HUES6 (cell line): Measurements from ENCODE around the gene AP3S1.

Source experiments
- H3K27ac ChIP-seq: 2 replicates; pipeline ENCODE4 v1.7.0; 2013; ENCODE audit warnings: low read depth, mild to moderate bottlenecking, low read length, inconsistent platforms
- H3K27me3 ChIP-seq: 2 replicates; pipeline ENCODE4 v1.6.1; 2013; ENCODE audit warnings: low read length; ENCODE audit not compliant: control insufficient read depth, insufficient read depth
- H3K36me3 ChIP-seq: 2 replicates; pipeline ENCODE4 v1.6.1; 2013; ENCODE audit warnings: low read length; ENCODE audit not compliant: control insufficient read depth, insufficient read depth
- H3K4me1 ChIP-seq: 2 replicates; pipeline ENCODE4 v1.6.1; 2013; ENCODE audit warnings: low read length; ENCODE audit not compliant: control insufficient read depth, insufficient read depth
- H3K4me3 ChIP-seq: 2 replicates; pipeline ENCODE4 v1.5.1; 2013; ENCODE audit warnings: low read depth, low read length
- H3K9ac ChIP-seq: one replicate; pipeline ENCODE4 v1.6.1; 2013; ENCODE audit warnings: mild to moderate bottlenecking, low read length
- H3K9me3 ChIP-seq: 2 replicates; pipeline ENCODE4 v1.6.1; 2013; ENCODE audit warnings: low read depth, low read length; ENCODE audit not compliant: control insufficient read depth, insufficient read depth

Gene AP3S1

GRCh38 chr5:115810761-115811160 is 31.0 kb upstream of the AP3S1 start:
- no peak overlapping the region for H3K9ac ChIP-seq
- H3K27me3 ChIP-seq = peaks cover 23% of the 10 kb centered on the region
- H3K27ac ChIP-seq = no peak overlapping the region
- no peak overlapping the region for H3K4me3 ChIP-seq
- peaks cover 20% of the 10 kb centered on the region for H3K36me3 ChIP-seq
- peaks cover 20% of the 10 kb centered on the region for H3K4me1 ChIP-seq
- no peaks in the 10 kb centered on the region for H3K9me3 ChIP-seq

- Histone ChIP-seq H3K27ac (no peak overlapping the region), H3K4me3 (no peak overlapping the region), H3K27me3 (peaks cover 30% of the 10 kb centered on the region), H3K9ac (no peak overlapping the region), H3K9me3 (no peaks in the 10 kb centered on the region), H3K4me1 (peaks cover 18% of the 10 kb centered on the region), H3K36me3 (peaks cover 16% of the 10 kb centered on the region)
These were observed 30.3 kb upstream of the AP3S1 start for GRCh38 chr5:115811406-115811805.

GRCh38 chr5:115812372-115812771 is 29.4 kb upstream of the AP3S1 start:
- Histone ChIP-seq H3K27me3 (peaks cover 34% of the 10 kb centered on the region), H3K4me1 (peaks cover 10% of the 10 kb centered on the region), H3K36me3 (peaks cover 15% of the 10 kb centered on the region), H3K9ac (no peak overlapping the region), H3K4me3 (no peak overlapping the region), H3K27ac (no peak overlapping the region), H3K9me3 (no peaks in the 10 kb centered on the region)

- Histone ChIP-seq H3K9ac (no peak overlapping the region), H3K36me3 (peaks cover 9% of the 10 kb centered on the region; the same call in 1 of the 2 replicates), H3K4me3 (no peak overlapping the region), H3K27ac (no peak overlapping the region), H3K27me3 (peaks cover 34% of the 10 kb centered on the region), H3K9me3 (no peaks in the 10 kb centered on the region), H3K4me1 (peaks cover 10% of the 10 kb centered on the region)
These were observed 28.0 kb upstream of the AP3S1 start for GRCh38 chr5:115813719-115814118.

GRCh38 chr5:115815006-115815692 is 26.6 kb upstream of the AP3S1 start:
- H3K9ac ChIP-seq = peak overlapping the region; percentile 89
- peak overlapping the region; percentile 88 for H3K4me3 ChIP-seq
- H3K4me1 ChIP-seq = peaks cover 14% of the 10 kb centered on the region
- no peak overlapping the region for H3K27ac ChIP-seq
- no peaks in the 10 kb centered on the region for H3K9me3 ChIP-seq
- H3K36me3 ChIP-seq = peaks cover 9% of the 10 kb centered on the region; the same call in 1 of the 2 replicates
- peaks cover 34% of the 10 kb centered on the region for H3K27me3 ChIP-seq

- Histone ChIP-seq H3K27me3 (peaks cover 34% of the 10 kb centered on the region), H3K4me1 (peaks cover 14% of the 10 kb centered on the region), H3K36me3 (peaks cover 9% of the 10 kb centered on the region; the same call in 1 of the 2 replicates), H3K9ac (peak overlapping the region; percentile 89), H3K9me3 (no peaks in the 10 kb centered on the region), H3K4me3 (peak overlapping the region; percentile 88), H3K27ac (no peak overlapping the region)
These were observed 26.0 kb upstream of the AP3S1 start for GRCh38 chr5:115815693-115816225.

GRCh38 chr5:115816226-115817081 is 25.3 kb upstream of the AP3S1 start, which contains the start of gene CDO1:
TSS of gene CDO1 (minus strand) at chr5:115816659. CDS start at chr5:115816397, 262 bp downstream.
- Histone ChIP-seq H3K4me3 (peak within 1 kb of the TSS; percentile 88), H3K9me3 (no peaks in the 10 kb centered on the region), H3K36me3 (peaks cover 3% of the 10 kb centered on the region; the same call in 1 of the 2 replicates), H3K27ac (peak within 1 kb of the TSS; percentile 65; the same call in 1 of the 2 replicates), H3K27me3 (peaks cover 34% of the 10 kb centered on the region), H3K9ac (peak within 1 kb of the TSS; percentile 89), H3K4me1 (peaks cover 14% of the 10 kb centered on the region)

GRCh38 chr5:115817386-115817785 is 24.3 kb upstream of the AP3S1 start:
- peaks cover 14% of the 10 kb centered on the region for H3K4me1 ChIP-seq
- H3K9me3 ChIP-seq = no peaks in the 10 kb centered on the region
- H3K9ac ChIP-seq = no peak overlapping the region
- peaks cover 34% of the 10 kb centered on the region for H3K27me3 ChIP-seq
- H3K4me3 ChIP-seq = no peak overlapping the region
- H3K27ac ChIP-seq = no peak overlapping the region
- H3K36me3 ChIP-seq = peaks cover 1% of the 10 kb centered on the region; the same call in 1 of the 2 replicates

- no peak overlapping the region for H3K9ac ChIP-seq
- peaks cover 3% of the 10 kb centered on the region; the same call in 1 of the 2 replicates for H3K9me3 ChIP-seq
- H3K27me3 ChIP-seq = peaks cover 30% of the 10 kb centered on the region
- H3K36me3 ChIP-seq = no peaks in the 10 kb centered on the region
- peaks cover 14% of the 10 kb centered on the region for H3K4me1 ChIP-seq
- H3K27ac ChIP-seq = no peak overlapping the region
- H3K4me3 ChIP-seq = no peak overlapping the region
These were observed 22.9 kb upstream of the AP3S1 start for GRCh38 chr5:115818821-115819220.

- H3K36me3 ChIP-seq = no peaks in the 10 kb centered on the region
- H3K4me1 ChIP-seq = 0 out of 2 replicates have a peak, but pooled peaks cover 5% of the 10 kb centered on the region
- H3K27me3 ChIP-seq = peaks cover 10% of the 10 kb centered on the region
- peaks cover 5% of the 10 kb centered on the region; the same call in 1 of the 2 replicates for H3K9me3 ChIP-seq
- H3K4me3 ChIP-seq = no peak overlapping the region
- no peak overlapping the region for H3K9ac ChIP-seq
- no peak overlapping the region for H3K27ac ChIP-seq
These were observed 20.9 kb upstream of the AP3S1 start for GRCh38 chr5:115820846-115821245.
